Ammon's horn (tissue), 1 donor: ENCODE measurements around the gene NUBPL.
"Not testable (repeated sequence)": the region's sequence is repeated elsewhere in the genome, so short reads cannot be mapped to it uniquely, and the experiment has no call there.

Experiments used
- DNase-seq: peaks from one replicate; pipeline ENCODE4 v3.0.0-alpha.2; 2016; ENCODE audit warnings: low spot score

NUBPL gene

GRCh38 chr14:31745741-31746140 lies 184.5 kb downstream of the NUBPL start:
- no peak for DNase-seq

- no peak for DNase-seq
These were observed 185.1 kb downstream of the NUBPL start for GRCh38 chr14:31746326-31746725.

GRCh38 chr14:31749275-31749674 lies 188.1 kb downstream of the NUBPL start:
- no peak for DNase-seq

- not testable (repeated sequence) for DNase-seq
These were observed 189.8 kb downstream of the NUBPL start for GRCh38 chr14:31751047-31751446.

GRCh38 chr14:31752867-31753661 lies 191.9 kb downstream of the NUBPL start:
- no peak for DNase-seq

GRCh38 chr14:31758941-31759340 lies 197.7 kb downstream of the NUBPL start:
- DNase-seq: no peak

GRCh38 chr14:31760277-31760676 lies 199.1 kb downstream of the NUBPL start:
- DNase-seq: no peak

- no peak for DNase-seq
These were observed 200.1 kb downstream of the NUBPL start for GRCh38 chr14:31761325-31761724.

GRCh38 chr14:31763041-31763440 lies 201.8 kb downstream of the NUBPL start:
- no peak for DNase-seq

GRCh38 chr14:31766315-31766892 lies 205.2 kb downstream of the NUBPL start:
- no peak for DNase-seq

- DNase-seq: no peak
These were observed 207.2 kb downstream of the NUBPL start for GRCh38 chr14:31768355-31768754.

- DNase-seq: no peak
These were observed 209.1 kb downstream of the NUBPL start for GRCh38 chr14:31770271-31770670.

- DNase-seq: no peak
These were observed 213.4 kb downstream of the NUBPL start for GRCh38 chr14:31774567-31774966.

GRCh38 chr14:31777312-31777711 lies 216.1 kb downstream of the NUBPL start:
- no peak for DNase-seq

- no peak for DNase-seq
These were observed 220.4 kb downstream of the NUBPL start for GRCh38 chr14:31781578-31781977.

- DNase-seq: no peak
These were observed 224.4 kb downstream of the NUBPL start for GRCh38 chr14:31785574-31785973.

GRCh38 chr14:31787377-31787776 lies 226.2 kb downstream of the NUBPL start:
- no peak for DNase-seq

GRCh38 chr14:31788340-31788739 lies 227.1 kb downstream of the NUBPL start:
- no peak for DNase-seq

- DNase-seq: no peak
These were observed 231.5 kb downstream of the NUBPL start for GRCh38 chr14:31792726-31793125.

GRCh38 chr14:31797946-31798345 lies 236.7 kb downstream of the NUBPL start:
- DNase-seq: not testable (repeated sequence)

- DNase-seq: no peak
These were observed 241.6 kb downstream of the NUBPL start for GRCh38 chr14:31802838-31803237.

- DNase-seq: no peak
These were observed 245.0 kb downstream of the NUBPL start for GRCh38 chr14:31806249-31806648.

GRCh38 chr14:31811693-31812628 lies 250.8 kb downstream of the NUBPL start:
- DNase-seq: not testable (repeated sequence)
